Liver (tissue), 3 donors: ENCODE results near the gene DHDH.

Source experiments
- ATF3 ChIP-seq: IDR thresholded peaks from 2 replicates; pipeline ENCODE4 v1.6.1; 2016; ENCODE audit warnings: antibody characterized with exemption
- CTCF ChIP-seq: fragments of 150-350 bp; IDR thresholded peaks from 2 replicates; pipeline ENCODE4 v1.5.1; 2017; ENCODE audit warnings: improper control_type of control experiment, low read depth, low read length; ENCODE audit not compliant: missing input control
- GABPA ChIP-seq, 2 donors: IDR thresholded peaks in 1 of 2; conservative IDR thresholded peaks in 1 of 2; 2 replicates each; pipeline ENCODE4 v1.6.1; 2016; ENCODE audit warnings: antibody characterized with exemption in 2 of 2, mild to moderate bottlenecking in 1 of 2, moderate library complexity in 1 of 2
- SP1 ChIP-seq: IDR thresholded peaks from 2 replicates; pipeline ENCODE4 v1.6.1; 2018; ENCODE audit warnings: antibody characterized with exemption, mild to moderate bottlenecking
- TAF1 ChIP-seq: conservative IDR thresholded peaks from 2 replicates; pipeline ENCODE4 v1.6.1; 2016; ENCODE audit warnings: antibody characterized with exemption, mild to moderate bottlenecking
- donor health status: healthy.
- donor health status: healthy.

- TF ChIP-seq CTCF = no peak
- peak; percentile 69 for TF ChIP-seq SP1
- no peak for TF ChIP-seq GABPA (IDR thresholded peaks at IDR 0.05 in 1 of 2, conservative IDR thresholded peaks at IDR 0.05 in 1 of 2)
- TF ChIP-seq TAF1 = peak; percentile 78
- TF ChIP-seq ATF3 = no peak
Observed at GRCh38 chr19:48963371-48964204, 30.1 kb downstream of the DHDH start.
